ENCODE measurements around the gene NEO1.

Gene NEO1

DNA sequence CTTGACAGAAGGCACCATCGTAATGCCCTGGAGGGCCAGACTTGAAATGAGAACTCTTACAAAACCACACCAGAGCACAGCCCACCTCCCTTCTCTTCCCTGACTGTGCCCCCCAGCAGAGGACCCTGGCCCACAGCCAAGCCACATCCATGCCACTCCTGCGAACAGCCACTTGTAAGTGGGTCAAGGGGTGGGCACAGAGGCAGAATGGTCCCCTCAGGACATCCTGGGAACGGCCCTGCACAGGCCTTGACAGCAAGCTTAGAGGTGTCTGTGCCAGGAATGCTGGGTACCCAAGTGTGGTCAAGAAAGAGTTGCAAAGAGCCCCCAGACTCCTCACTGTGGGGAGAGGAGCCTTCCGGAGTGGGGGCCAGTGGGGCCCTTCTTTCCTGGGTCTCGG, 283.2 kb downstream of the NEO1 start:
- no peak for TF ChIP-seq CTCF (IDR thresholded peaks at IDR 0.05; ENCODE audit: low read depth, low read length, missing control alignments)
- H3K4me3 ChIP-seq (replicated peaks; ENCODE audit: low read depth, low read length): no peak overlapping the region
- DNase-seq (ENCODE audit: extremely low read depth, low read depth): no peak

DNA sequence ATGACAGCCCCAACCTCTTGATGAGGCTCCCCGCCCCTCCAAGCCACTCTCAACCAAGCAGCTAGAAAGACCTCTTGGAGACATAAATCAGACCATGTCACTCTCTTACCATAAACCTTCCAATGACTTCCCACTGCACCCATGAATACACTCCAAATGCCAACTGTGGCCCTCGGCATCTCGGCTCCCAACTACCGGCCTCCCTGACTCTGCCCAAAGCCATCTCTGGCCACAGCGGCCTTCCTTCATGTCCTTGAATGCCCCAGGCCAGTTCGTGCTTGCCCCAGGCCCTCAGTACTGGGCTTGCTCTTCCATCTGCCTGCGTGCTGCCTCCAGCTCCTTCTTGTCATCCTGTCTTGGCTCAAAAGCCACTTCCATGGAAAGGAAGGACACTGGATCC, 284.5 kb downstream of the NEO1 start:
- no peak for TF ChIP-seq CTCF (IDR thresholded peaks at IDR 0.05; ENCODE audit: low read depth, low read length, missing control alignments)
- no peak for DNase-seq (ENCODE audit: extremely low read depth, low read depth)
- no peak overlapping the region for H3K4me3 ChIP-seq (replicated peaks; ENCODE audit: low read depth, low read length)

DNA sequence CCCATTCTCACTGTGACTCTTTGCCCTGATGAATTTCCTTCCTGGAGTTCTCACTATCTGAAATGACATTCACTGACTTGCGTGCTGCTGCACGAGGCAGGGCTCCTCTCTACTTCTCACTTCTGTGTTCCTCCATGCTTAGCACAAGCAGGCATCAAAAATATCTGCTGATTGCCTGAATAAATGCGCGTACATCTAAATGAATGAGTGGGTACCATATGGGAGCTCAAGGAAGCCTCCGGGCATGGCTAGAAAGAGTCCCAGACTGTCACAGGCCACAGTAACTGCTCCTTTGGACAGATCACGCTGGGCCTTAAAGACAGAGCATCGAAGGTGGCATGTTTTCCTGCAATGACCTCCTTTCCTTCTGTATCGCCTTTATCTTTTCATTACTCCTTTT, 284.9 kb downstream of the NEO1 start:
- TF ChIP-seq CTCF (IDR thresholded peaks at IDR 0.05; ENCODE audit: low read depth, low read length, missing control alignments): no peak
- H3K4me3 ChIP-seq (replicated peaks; ENCODE audit: low read depth, low read length): no peak overlapping the region
- no peak for DNase-seq (ENCODE audit: extremely low read depth, low read depth)

GRCh38 chr15:73338058-73338457, 285.8 kb downstream of the NEO1 start:
- no peak overlapping the region for H3K4me3 ChIP-seq (replicated peaks; ENCODE audit: low read depth, low read length)
- TF ChIP-seq CTCF (IDR thresholded peaks at IDR 0.05; ENCODE audit: low read depth, low read length, missing control alignments): no peak
- no peak for DNase-seq (ENCODE audit: extremely low read depth, low read depth)

GRCh38 chr15:73338606-73339374, 286.5 kb downstream of the NEO1 start:
- TF ChIP-seq CTCF (IDR thresholded peaks at IDR 0.05; ENCODE audit: low read depth, low read length, missing control alignments): no peak
- no peak for DNase-seq (ENCODE audit: extremely low read depth, low read depth)
- no peak overlapping the region for H3K4me3 ChIP-seq (replicated peaks; ENCODE audit: low read depth, low read length)

DNA sequence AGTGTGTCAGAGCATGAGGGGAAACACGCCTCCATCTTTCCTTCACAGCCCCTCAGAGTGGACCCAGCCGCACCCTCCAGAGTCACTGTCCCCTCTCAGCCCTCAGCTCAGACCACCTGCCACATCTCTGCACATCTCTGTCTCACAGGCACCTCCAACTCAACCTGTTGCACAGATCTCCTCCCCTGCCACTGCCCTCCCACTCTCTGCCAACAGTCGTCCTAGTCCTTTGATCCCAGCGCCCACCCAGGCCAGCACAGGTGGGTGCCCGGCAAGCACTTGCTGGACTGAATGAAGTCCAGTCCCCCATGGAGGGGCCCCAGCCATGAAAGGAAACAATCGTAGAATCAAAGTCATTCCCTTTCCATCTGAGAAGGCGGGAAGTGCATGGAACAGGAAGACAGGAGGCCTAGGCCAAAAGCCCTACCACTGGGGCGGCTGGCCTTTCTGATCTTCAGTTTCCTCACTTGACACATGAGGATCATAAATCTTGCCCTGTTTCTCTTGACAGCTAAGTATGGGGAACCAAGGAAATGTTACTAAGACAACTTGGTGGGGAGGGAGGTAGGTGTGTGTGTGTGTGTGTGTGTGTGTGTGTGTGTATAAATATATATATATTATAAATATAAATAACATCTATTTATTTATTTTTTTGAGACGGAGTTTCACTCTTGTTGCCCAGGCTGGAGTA, 288.4 kb downstream of the NEO1 start:
- H3K4me3 ChIP-seq (replicated peaks; ENCODE audit: low read depth, low read length): no peak overlapping the region
- TF ChIP-seq CTCF (IDR thresholded peaks at IDR 0.05; ENCODE audit: low read depth, low read length, missing control alignments): no peak
- DNase-seq (ENCODE audit: extremely low read depth, low read depth): no peak

All from HFF-Myc (cell line).